Coronary artery (tissue), 2 donors: ENCODE measurements around the gene ADARB2.

Source experiments
- DNase-seq: peaks from one replicate; pipeline ENCODE4 v3.0.0-alpha.2; 2017; ENCODE audit warnings: low spot score
- H3K27ac ChIP-seq, 2 donors: fragments of 200-600 bp; sonication (generic); one replicate each; pipeline ENCODE4 v1.5.1; 2016 to 2019
- H3K4me3 ChIP-seq: fragments of 200-600 bp; sonication (generic); 2 replicates; pipeline ENCODE4 v1.5.1; 2016; ENCODE audit warnings: mild to moderate bottlenecking, moderate library complexity
- TF ChIP-seq, protein P1 (sequence below): fragments of 200-600 bp; sonication (generic); IDR thresholded peaks from one replicate; pipeline ENCODE4 v1.5.1; 2019; ENCODE audit warnings: antibody characterized with exemption

ADARB2 gene

DNA sequence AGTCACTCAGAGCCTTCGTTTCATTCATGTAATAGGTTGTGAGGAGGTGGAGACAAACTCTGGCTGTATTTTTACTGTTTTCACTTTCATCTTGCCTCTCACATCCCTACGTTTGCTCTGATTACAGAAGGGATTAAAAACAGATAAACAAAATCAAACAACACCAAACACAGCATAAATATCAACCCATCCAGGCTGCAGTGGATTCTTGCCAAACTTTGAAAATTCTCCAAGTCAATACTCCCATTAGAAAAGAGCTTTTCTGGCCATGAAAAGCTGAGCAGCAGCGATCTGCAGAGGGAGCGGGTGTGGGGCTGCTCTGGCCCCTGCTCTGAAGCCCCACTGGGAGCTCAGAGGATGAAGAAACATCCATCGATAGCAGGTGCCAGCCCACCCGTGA is 397.9 kb downstream of the ADARB2 start:
- TF ChIP-seq, protein P1, sequence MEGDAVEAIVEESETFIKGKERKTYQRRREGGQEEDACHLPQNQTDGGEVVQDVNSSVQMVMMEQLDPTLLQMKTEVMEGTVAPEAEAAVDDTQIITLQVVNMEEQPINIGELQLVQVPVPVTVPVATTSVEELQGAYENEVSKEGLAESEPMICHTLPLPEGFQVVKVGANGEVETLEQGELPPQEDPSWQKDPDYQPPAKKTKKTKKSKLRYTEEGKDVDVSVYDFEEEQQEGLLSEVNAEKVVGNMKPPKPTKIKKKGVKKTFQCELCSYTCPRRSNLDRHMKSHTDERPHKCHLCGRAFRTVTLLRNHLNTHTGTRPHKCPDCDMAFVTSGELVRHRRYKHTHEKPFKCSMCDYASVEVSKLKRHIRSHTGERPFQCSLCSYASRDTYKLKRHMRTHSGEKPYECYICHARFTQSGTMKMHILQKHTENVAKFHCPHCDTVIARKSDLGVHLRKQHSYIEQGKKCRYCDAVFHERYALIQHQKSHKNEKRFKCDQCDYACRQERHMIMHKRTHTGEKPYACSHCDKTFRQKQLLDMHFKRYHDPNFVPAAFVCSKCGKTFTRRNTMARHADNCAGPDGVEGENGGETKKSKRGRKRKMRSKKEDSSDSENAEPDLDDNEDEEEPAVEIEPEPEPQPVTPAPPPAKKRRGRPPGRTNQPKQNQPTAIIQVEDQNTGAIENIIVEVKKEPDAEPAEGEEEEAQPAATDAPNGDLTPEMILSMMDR = no peak
- Histone ChIP-seq H3K27ac (no peak overlapping the region), H3K4me3 (no peak overlapping the region)
- no peak for DNase-seq

DNA sequence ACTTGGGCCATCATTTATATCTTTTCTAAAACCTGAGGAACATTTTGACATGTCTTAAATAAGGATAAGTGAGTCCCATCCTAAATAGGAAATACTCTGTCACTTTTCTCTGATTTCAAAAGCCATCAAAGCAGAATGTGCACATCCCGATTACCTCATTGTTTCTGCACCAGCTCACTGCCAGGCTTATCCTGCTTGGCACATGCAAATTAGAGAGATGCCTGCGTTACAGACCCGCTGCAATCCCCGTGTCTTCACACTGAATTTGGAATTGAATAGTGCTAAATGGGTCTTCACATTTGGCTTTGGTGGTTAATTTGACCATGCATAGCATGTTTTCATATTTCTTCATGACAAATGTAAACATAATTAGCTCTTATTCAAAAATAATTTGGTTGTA is 401.7 kb downstream of the ADARB2 start:
- H3K27ac ChIP-seq = no peak overlapping the region
- DNase-seq = no peak
- TF ChIP-seq, protein P1 = no peak
- H3K4me3 ChIP-seq = no peak overlapping the region

DNA sequence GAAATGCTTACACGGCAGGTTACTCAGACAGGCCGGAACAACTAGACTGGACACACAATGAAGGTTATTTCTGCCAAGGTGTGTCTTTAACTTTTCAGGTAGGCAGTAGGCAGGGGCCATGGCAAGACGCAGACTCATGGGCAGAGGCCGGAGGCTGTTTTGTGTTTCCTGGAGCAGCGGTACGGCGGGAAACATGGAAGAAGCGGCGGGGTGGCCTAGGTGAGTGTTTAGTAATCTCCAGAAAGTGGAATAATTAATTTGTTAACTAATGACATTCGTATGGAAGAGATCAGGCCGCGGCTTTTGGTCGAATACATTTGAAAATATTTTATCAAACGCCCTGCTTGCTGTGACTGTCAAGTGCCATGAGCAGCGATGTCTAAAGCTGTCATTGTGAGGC is 403.3 kb downstream of the ADARB2 start:
- no peak overlapping the region for H3K27ac ChIP-seq
- TF ChIP-seq, protein P1 = no peak
- no peak for DNase-seq

DNA sequence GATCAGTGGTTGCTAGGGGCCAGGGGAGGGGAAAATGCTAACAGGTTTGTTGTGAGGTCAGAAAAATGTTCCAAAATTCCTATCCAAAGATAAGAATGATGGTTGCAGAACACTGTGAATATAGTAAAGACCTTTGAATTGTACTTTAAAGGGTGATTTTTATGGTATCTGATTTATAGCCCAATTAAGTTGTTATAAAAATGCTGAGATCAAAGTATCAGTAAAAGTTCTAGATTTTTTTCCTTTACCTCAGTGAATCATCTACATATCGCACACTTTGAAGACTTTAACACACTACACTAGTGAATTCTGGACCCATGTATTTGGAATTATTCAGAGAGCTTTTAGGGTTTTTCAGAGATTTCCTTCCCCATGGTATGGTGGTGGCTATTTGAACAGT is 405.8 kb downstream of the ADARB2 start:
- Histone ChIP-seq H3K27ac (no peak overlapping the region), H3K4me3 (no peak overlapping the region)
- TF ChIP-seq, protein P1 = no peak
- DNase-seq = no peak

More for the DNA sequence above, 403.3 kb downstream of the ADARB2 start:
- no peak overlapping the region for H3K4me3 ChIP-seq

DNA sequence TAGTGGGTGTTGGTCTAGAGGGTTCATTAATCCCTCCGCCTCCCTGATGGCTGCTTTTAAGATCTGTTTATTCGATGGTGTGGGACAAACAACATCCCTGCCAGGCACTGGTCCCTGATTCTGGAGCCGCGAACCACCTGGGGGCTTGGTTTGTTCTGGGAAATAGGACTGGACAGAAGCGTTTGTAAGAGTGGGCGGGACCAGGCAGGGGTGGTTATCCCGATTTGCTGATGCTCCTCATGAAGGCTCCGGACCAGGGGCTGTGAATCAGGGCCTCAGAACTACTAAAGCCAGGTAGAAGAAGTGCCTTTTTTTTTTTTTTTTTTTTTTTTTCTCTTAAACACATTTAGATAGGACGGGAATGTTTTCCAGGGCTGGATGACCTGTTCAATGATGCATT is 407.7 kb downstream of the ADARB2 start:
- H3K4me3 ChIP-seq = no peak overlapping the region
- no peak for DNase-seq
- TF ChIP-seq, protein P1 = no peak
- no peak overlapping the region for H3K27ac ChIP-seq

DNA sequence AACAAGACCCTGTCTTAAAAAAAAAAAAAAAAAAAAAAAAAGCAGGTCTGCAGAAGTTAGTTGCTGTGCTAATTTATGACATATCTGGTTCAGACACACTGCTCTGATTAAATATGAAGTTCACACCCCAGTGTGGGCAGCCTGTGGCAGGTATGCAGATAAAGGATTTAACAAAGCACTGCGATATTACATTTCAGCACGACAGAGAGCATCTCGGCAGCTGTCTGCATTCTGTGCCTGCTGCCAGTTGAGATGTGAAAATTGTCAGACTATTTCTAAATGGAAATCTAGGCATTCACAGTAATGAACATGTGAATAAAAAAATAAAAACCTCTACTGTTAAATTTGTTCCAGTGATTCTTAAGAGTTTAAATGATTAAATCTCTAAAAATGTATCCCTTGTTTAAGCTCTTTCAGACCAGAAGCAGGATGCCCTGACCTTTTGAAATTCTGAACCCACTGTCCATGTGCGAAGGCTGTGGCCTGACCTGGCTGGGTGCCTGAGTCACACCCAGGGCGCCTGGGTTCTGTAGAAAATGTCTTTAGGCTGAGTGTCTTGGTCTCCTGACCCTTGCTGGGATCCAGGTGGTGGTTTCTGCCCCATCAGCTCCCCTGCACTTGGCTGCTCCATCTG is 408.2 kb downstream of the ADARB2 start:
- Histone ChIP-seq H3K27ac (no peak overlapping the region), H3K4me3 (no peak overlapping the region)
- TF ChIP-seq, protein P1 = no peak
- no peak for DNase-seq

DNA sequence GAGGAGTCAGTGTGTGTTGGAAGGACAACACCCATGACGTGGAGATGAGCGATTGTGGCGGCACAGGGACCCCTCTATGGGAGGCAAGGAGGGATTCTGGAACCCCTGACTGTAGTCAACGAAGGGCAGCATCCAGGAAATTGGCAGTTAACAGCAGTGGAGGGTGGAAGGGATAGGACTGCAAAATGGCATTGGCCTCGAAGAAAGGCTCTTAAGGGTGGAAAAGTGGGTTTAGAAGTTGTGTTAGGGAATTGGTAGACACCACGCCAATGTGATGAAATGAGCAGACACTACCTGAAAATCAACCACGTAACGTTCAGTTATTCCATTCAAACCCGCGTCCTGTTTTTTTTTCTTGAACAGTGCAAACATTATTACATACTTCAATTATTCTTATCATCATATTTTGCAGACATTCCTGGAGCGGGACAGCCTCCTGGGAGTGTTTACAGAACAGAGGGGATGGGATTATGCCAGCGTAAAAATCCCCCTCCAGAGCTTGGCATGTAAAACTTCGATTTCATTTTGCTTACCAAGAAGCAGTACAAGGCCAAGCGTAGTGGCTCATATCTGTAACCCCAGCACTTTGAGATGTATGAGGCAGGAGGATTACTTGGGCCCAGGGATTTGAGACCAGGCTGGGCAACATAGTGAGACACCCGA is 409.0 kb downstream of the ADARB2 start:
- no peak overlapping the region for H3K27ac ChIP-seq
- TF ChIP-seq, protein P1 = no peak
- no peak overlapping the region for H3K4me3 ChIP-seq
- no peak for DNase-seq
